ENCODE results near the gene CYB561.

DNA sequence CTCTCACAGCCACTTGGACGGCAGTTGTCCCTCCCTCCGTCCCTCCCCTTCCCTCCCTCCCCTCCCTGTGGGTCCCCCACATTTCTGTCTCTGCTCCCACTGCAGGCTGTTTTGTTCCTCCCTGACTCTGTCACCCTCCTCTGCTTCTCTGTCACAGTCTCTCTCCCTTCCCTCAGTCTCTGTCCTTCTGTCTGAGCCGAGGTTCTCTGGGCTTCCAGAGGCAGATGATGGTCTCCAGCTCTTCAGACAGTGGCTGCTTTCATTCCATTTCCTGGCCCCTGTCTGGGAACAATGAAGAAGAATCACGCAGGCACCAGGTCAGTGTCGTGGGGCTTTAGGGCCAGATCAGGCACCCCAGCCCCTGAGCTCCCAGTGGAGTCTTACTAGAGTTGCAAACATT is 8.8 kb upstream of the CYB561 start:
- TF ChIP-seq, protein P1, sequence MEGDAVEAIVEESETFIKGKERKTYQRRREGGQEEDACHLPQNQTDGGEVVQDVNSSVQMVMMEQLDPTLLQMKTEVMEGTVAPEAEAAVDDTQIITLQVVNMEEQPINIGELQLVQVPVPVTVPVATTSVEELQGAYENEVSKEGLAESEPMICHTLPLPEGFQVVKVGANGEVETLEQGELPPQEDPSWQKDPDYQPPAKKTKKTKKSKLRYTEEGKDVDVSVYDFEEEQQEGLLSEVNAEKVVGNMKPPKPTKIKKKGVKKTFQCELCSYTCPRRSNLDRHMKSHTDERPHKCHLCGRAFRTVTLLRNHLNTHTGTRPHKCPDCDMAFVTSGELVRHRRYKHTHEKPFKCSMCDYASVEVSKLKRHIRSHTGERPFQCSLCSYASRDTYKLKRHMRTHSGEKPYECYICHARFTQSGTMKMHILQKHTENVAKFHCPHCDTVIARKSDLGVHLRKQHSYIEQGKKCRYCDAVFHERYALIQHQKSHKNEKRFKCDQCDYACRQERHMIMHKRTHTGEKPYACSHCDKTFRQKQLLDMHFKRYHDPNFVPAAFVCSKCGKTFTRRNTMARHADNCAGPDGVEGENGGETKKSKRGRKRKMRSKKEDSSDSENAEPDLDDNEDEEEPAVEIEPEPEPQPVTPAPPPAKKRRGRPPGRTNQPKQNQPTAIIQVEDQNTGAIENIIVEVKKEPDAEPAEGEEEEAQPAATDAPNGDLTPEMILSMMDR (IDR thresholded peaks at IDR 0.05), result no peak
- no peak for TF ChIP-seq EZH2 (IDR thresholded peaks at IDR 0.05; ENCODE audit: borderline replicate concordance, insufficient read depth, low read depth, low read length, poor library complexity, severe bottlenecking)
